ENCODE data around the gene CHD9NB. TPM values are rescaled to one million over a fixed set of nuclear protein-coding genes. Genes with fewer than 3 reads are reported as not detected.
"Not testable (repeated sequence)": the region's sequence is repeated elsewhere in the genome, so short reads cannot be mapped to it uniquely, and the experiment has no call there.

The CHD9NB gene
- total RNA-seq, 1 donor from 2014 or later: 0.39 TPM

- no peak for DNase-seq (ENCODE audit: low read depth in 2 of 2)
These were observed 5.0 kb upstream of the CHD9NB start for GRCh38 chr16:53057658-53058057.

- DNase-seq (ENCODE audit: low read depth in 2 of 2): peak in 1 of 2 donors; percentile 89
These were observed 3.7 kb upstream of the CHD9NB start for GRCh38 chr16:53056392-53056881.

- peak in 1 of 2 donors; percentile 68 for DNase-seq (ENCODE audit: low read depth in 2 of 2)
These were observed 3.1 kb upstream of the CHD9NB start for GRCh38 chr16:53055541-53056391.

GRCh38 chr16:53054670-53055485 lies 2.2 kb upstream of the CHD9NB start, which contains the start of gene CHD9:
Gene CHD9, plus strand, starts transcription at chr16:53054991. Its CDS starts 101,099 bp downstream, at chr16:53156090.
- peak; percentile 65 to 91 for DNase-seq (ENCODE audit: low read depth in 2 of 2)

- DNase-seq (ENCODE audit: low read depth in 2 of 2): peak in 1 of 2 donors; percentile 36
These were observed 1.4 kb upstream of the CHD9NB start for GRCh38 chr16:53053967-53054669.

- DNase-seq (ENCODE audit: low read depth in 2 of 2): not testable (repeated sequence)
These were observed 1.4 kb downstream of the CHD9NB start for GRCh38 chr16:53051255-53051654.

- no peak for DNase-seq (ENCODE audit: low read depth in 2 of 2)
These were observed 4.4 kb downstream of the CHD9NB start for GRCh38 chr16:53048139-53048915.

GRCh38 chr16:53047515-53047914 lies 5.2 kb downstream of the CHD9NB start:
- DNase-seq (ENCODE audit: low read depth in 2 of 2): not testable (repeated sequence)

- DNase-seq (ENCODE audit: low read depth in 2 of 2): no peak
These were observed 7.1 kb downstream of the CHD9NB start for GRCh38 chr16:53045341-53046220.

GRCh38 chr16:53043986-53044601 lies 8.6 kb downstream of the CHD9NB start:
- no peak for DNase-seq (ENCODE audit: low read depth in 2 of 2)

GRCh38 chr16:53043428-53043831 lies 9.3 kb downstream of the CHD9NB start:
- no peak for DNase-seq (ENCODE audit: low read depth in 2 of 2)

GRCh38 chr16:53042235-53042701 lies 10.4 kb downstream of the CHD9NB start:
- no peak for DNase-seq (ENCODE audit: low read depth in 2 of 2)

GRCh38 chr16:53041320-53042051 lies 11.2 kb downstream of the CHD9NB start:
- peak in 1 of 2 donors; percentile 84 for DNase-seq (ENCODE audit: low read depth in 2 of 2)

GRCh38 chr16:53040788-53041187 lies 11.9 kb downstream of the CHD9NB start:
- no peak for DNase-seq (ENCODE audit: low read depth in 2 of 2)

GRCh38 chr16:53036711-53037110 lies 16.0 kb downstream of the CHD9NB start:
- not testable (repeated sequence) for DNase-seq (ENCODE audit: low read depth in 2 of 2)

GRCh38 chr16:53036066-53036465 lies 16.6 kb downstream of the CHD9NB start:
- DNase-seq (ENCODE audit: low read depth in 2 of 2): no peak

- DNase-seq (ENCODE audit: low read depth in 2 of 2): no peak
These were observed 17.3 kb downstream of the CHD9NB start for GRCh38 chr16:53035176-53035942.

- no peak for DNase-seq (ENCODE audit: low read depth in 2 of 2)
These were observed 18.4 kb downstream of the CHD9NB start for GRCh38 chr16:53034306-53034705.
